ENCODE measurements around the gene SAMD14.

SAMD14 gene

DNA sequence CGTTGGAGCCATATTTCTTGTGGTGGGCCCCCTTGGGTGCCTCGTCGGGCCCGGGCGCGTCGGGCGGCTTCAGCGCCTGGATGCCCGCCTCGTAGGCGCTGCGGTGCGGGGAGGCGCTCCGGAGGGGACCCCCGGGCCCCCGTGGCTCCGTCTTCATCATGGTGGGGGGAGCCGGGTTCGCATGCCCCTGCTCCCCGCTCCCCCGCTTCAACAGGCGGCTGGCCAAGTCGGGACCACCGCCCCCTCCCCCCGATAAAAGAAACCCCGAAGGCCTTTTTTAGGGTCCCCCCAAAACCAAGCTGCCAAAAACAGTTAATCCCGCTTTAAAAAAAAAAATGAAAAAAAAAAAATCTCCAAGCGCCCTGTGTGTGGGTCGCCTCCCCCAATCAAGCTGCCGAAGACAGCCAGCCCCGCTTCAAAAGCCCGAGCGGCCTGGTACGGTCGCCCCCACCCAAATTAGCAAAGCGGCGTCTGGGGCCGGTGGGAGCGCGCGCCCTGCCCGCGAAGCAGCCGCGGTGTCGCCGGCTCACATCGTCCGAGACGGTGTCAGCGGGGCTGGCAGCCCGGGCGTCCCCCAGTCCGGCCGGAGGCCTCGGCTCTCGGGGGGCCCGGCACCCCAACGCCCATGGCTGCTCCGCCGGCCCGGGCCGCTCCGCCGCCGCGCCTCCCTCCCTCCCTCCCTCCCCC is 20.5 kb upstream of the SAMD14 start, which contains the start of gene PPP1R9B:
PPP1R9B (minus strand) TSS at position 324 of the 687 bp plus-strand sequence; CDS start at position 160, 164 bp downstream.
- peak within 1 kb of the TSS; percentile 81 for H3K27ac ChIP-seq
- no peak for TF ChIP-seq ZFX (IDR thresholded peaks at IDR 0.05)

DNA sequence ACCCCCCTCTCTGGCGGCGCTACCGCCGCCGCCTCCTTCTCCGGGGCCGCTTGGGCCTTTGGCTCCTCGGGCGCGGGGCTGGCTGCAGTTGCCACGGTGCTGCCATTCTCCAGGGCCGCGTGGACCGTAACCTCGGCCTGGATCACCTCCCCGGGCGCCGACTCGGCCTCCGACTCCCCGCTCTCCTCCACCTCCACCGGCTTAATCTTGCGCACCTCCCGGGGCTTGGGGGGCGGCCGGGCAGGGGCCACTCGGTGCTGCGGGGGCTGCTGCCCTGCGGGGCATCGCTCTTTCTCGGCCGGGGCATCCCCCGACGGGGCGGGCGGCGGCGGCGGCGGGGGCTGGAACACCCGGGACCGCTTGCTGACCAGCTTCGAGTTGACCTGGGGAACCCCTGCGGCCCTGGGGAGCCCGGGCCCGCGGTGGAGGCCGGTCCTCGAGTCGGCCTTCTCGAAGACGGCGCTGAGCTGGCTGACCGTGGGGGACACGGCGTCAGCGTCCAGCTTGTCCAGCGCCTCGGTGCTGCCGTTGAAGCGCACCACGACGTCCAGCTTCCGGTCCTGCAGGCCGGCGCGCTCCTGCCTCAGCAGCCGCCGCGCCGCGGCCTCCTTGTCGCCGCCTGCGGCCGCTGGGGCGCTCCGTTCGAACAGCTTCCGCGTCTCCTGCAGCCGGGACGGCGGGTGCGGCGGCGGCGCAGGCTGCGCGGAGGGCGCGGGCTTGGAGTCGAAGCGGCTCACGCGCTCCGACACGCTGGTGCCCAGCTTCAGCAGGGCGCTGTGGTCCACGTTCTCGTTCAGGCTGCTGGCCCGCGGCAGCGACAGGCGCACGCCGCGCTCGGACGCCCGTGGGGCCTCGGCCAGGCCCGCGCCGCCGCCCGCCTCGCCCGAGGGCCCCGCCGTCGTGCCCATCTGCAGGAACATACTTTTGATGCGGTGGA is 19.7 kb upstream of the SAMD14 start:
- TF ChIP-seq, protein P1, sequence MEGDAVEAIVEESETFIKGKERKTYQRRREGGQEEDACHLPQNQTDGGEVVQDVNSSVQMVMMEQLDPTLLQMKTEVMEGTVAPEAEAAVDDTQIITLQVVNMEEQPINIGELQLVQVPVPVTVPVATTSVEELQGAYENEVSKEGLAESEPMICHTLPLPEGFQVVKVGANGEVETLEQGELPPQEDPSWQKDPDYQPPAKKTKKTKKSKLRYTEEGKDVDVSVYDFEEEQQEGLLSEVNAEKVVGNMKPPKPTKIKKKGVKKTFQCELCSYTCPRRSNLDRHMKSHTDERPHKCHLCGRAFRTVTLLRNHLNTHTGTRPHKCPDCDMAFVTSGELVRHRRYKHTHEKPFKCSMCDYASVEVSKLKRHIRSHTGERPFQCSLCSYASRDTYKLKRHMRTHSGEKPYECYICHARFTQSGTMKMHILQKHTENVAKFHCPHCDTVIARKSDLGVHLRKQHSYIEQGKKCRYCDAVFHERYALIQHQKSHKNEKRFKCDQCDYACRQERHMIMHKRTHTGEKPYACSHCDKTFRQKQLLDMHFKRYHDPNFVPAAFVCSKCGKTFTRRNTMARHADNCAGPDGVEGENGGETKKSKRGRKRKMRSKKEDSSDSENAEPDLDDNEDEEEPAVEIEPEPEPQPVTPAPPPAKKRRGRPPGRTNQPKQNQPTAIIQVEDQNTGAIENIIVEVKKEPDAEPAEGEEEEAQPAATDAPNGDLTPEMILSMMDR (conservative IDR thresholded peaks at IDR 0.05) = no peak
- TF ChIP-seq ZFX (IDR thresholded peaks at IDR 0.05) = peak; percentile 95
- peak overlapping the region; percentile 81 for H3K27ac ChIP-seq

DNA sequence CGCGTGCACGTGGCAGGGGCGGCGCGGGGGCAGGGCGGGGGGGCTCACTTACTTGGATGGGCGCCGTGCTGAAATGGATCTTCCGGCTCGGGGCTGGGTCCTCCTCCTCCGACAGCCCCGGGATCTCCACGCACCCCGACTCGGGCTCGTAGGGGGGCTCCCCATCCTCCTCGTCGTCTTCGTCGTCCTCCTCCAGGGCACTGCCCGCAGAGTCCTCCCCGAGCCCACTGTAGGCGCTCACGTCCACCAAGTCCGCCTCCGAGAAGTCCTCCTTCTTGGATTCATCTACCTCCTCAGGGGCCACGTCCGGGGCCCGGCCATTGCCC is 19.1 kb upstream of the SAMD14 start:
- TF ChIP-seq, protein P1 (conservative IDR thresholded peaks at IDR 0.05) = no peak
- no peak for TF ChIP-seq ZFX (IDR thresholded peaks at IDR 0.05)
- peak overlapping the region; percentile 81 for H3K27ac ChIP-seq

DNA sequence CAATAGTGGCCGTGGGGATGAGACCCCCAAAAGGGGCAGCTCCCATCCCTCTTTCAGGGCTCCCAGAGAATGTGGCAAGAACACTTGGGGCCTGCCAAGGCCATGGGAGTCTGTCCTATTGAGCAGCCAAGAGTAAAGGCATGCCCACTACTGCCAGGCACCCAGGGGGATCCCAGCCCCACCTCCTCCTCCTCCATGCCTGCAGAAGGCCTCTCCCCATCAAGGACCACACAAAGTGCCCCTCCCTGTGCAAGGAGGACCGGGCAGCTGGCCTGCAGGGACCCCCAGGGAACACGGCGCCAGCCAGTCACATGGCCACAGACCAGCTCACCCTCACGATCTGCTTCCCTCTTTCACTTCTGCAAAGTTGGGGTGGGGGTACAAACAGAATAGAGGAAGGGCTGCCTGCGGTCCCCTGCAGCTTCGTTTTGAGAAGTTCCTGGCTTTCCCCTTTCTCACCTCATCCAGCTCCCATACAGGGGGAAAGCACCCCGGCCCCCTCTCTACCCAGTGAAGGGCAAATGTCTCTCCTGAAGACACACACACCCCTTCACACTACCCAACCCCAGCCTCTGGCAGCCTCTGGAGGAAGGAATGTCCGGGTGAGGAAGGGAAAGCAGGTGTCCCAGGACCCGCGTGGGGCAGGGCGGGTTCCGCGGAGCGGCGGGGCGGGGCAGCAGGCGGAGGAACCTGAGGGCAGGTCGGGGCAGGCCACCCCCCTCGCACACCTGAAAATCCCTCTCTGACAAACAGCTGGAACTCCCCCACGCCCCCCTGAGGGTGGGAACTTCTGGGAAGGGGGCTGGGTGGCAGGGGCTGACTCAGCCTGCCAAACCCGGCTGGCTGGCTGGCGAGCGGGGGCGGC is 18.5 kb upstream of the SAMD14 start:
- TF ChIP-seq, protein P1 (conservative IDR thresholded peaks at IDR 0.05) = no peak
- TF ChIP-seq ZFX (IDR thresholded peaks at IDR 0.05) = no peak
- H3K27ac ChIP-seq = peak overlapping the region; percentile 81

DNA sequence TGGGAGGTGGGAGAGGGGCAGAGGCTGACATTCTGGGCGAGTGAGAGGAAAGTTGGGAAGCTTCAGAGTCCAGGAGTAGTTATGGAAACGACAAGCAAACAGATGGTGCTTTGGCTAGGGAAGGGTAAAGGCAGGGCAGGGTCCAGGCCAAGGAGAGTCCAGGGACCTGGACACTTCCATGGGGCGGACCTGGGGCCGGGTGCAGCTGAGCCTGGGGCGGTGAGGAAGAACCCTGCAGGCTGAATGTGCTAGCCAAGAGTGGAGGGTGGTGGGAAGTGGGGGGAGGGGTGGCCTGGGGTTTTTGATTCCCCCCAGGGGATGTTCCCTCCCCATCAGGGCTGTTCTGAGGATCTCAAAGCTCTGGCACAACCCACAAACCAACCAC is 17.9 kb upstream of the SAMD14 start:
- peak overlapping the region; percentile 81; the same call in 1 of the 2 replicates for H3K27ac ChIP-seq
- TF ChIP-seq, protein P1 (conservative IDR thresholded peaks at IDR 0.05) = no peak
- TF ChIP-seq ZFX (IDR thresholded peaks at IDR 0.05) = no peak

DNA sequence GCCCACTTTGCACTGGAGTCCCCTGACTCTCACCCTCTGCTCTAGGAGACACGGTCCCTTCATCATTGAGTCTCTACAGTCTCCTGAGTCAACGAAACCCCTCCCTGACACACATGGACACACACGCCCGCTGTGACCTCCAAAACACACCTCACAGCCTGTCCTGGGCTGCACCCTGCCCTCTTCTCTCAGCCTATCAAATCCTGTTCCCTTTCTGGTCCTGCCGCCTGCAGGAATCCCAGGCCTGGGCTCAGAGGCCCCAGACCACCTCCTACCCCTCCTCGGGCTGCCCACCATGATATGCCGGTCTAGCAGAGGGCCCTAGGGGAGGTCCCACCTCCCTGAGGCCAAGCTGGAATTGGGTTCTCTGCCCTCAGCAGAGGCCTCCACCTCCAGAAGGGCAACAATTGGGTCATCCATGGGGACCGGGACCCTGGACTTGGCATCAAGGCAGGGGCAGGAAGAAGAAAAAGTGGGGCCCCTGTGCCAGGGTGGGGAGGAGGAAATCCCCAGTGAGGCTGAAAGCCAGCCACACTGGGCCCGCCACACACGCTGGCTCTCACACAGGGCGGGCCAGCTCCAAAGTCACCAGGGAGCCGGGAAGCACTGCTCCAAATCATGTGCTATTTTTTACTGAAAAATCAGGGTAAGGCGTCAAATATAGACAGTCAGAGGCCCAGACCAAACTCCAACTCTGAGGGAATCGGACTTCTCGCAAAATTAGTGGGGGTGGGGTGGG is 17.1 kb upstream of the SAMD14 start:
- TF ChIP-seq, protein P1 (conservative IDR thresholded peaks at IDR 0.05) = no peak
- no peak for TF ChIP-seq ZFX (IDR thresholded peaks at IDR 0.05)
- H3K27ac ChIP-seq = no peak overlapping the region; the same call in 1 of the 2 replicates

All from C4-2B (cell line).